H1 (cell line): ENCODE results near the gene TDRKH. TPM values are rescaled to one million over a fixed set of nuclear protein-coding genes. Genes with fewer than 3 reads are reported as not detected.

Experiments
- CTCF ChIA-PET: fragments of 300-600 bp; sonication (Branson Sonifier 250); formaldehyde crosslinking; loops from one replicate; lab custom pipeline; 2021; ENCODE audit not compliant: partially characterized antibody; lab: Charles Lee
- POLR2A ChIA-PET: fragments of 300-600 bp; sonication (Branson Sonifier 250); formaldehyde crosslinking; loops from one replicate; lab custom pipeline; 2021; ENCODE audit warnings: inconsistent platforms; ENCODE audit not compliant: partially characterized antibody; lab: Charles Lee
- DNase-seq, 2 experiments: peaks; one replicate each; pipeline versions ENCODE4 v3.0.0 to v3.0.0-alpha.2; 2010 to 2022; ENCODE audit warnings: low spot score in 2 of 2, low read depth in 1 of 2, mixed read lengths in 1 of 2
- FAIRE-seq: peaks from 2 replicates; lab custom pipeline; 2011; peaks lifted over from hg19 to GRCh38; lab: Jason Lieb, UNC
- H2AFZ ChIP-seq: 2 replicates; pipeline ENCODE4 v1.8.1; 2012; ENCODE audit warnings: low read length, inconsistent platforms
- H2AK5ac ChIP-seq: 2 replicates; pipeline ENCODE4 v1.6.1; 2013; ENCODE audit warnings: low read depth, low read length
- H2BK120ac ChIP-seq: replicated peaks from 2 replicates; pipeline ENCODE3; 2013; ENCODE audit warnings: low read depth, low read length, inconsistent platforms
- H2BK12ac ChIP-seq: 2 replicates; pipeline ENCODE4 v1.6.1; 2013; ENCODE audit warnings: low read depth, low read length
- H2BK15ac ChIP-seq: 2 replicates; pipeline ENCODE4 v1.6.1; 2013; ENCODE audit warnings: low read length
- H2BK20ac ChIP-seq: 2 replicates; pipeline ENCODE4 v1.6.1; 2013; ENCODE audit warnings: low read length
- H2BK5ac ChIP-seq: 2 replicates; pipeline ENCODE4 v1.6.1; 2013; ENCODE audit warnings: low read depth, low read length
- H3K14ac ChIP-seq: 2 replicates; pipeline ENCODE4 v1.6.1; 2013; ENCODE audit warnings: inconsistent platforms; ENCODE audit not compliant: insufficient read length
- H3K18ac ChIP-seq: 2 replicates; pipeline ENCODE4 v1.6.1; 2013; ENCODE audit warnings: low read length; ENCODE audit errors: extremely low read depth
- H3K23ac ChIP-seq: 2 replicates; pipeline ENCODE4 v1.6.1; 2013; ENCODE audit warnings: inconsistent platforms; ENCODE audit not compliant: insufficient read length
- H3K23me2 ChIP-seq: 2 replicates; pipeline ENCODE4 v1.6.1; 2013; ENCODE audit warnings: low read depth, low read length
- H3K27ac ChIP-seq: 2 replicates; pipeline ENCODE4 v1.6.1; 2011; ENCODE audit warnings: low read depth, low read length, inconsistent platforms
- H3K27me3 ChIP-seq, 4 experiments: replicated peaks in 1 of 4; 1 replicate in 1 of 4; 2 replicates in 3 of 4; pipeline versions ENCODE4 v1.6.1 to v1.8.1; 2011 to 2013; ENCODE audit warnings: low read length in 3 of 4, mild to moderate bottlenecking in 3 of 4, inconsistent platforms in 2 of 4, mixed read lengths in 2 of 4, moderate library complexity in 1 of 4; ENCODE audit not compliant: control insufficient read depth in 3 of 4, insufficient read depth in 3 of 4; ENCODE audit errors: extremely low read depth in 1 of 4
- H3K36me3 ChIP-seq, 4 experiments: 2 replicates each; pipeline versions ENCODE4 v1.6.1 to v1.8.1; 2011 to 2013; ENCODE audit warnings: mild to moderate bottlenecking in 4 of 4, low read length in 3 of 4, moderate library complexity in 2 of 4, control low read depth in 1 of 4, inconsistent platforms in 1 of 4; ENCODE audit not compliant: insufficient read depth in 4 of 4, control insufficient read depth in 2 of 4
- H3K4ac ChIP-seq: replicated peaks from 2 replicates; pipeline ENCODE3; 2013; ENCODE audit warnings: low read length, low read depth, mixed read lengths, inconsistent platforms; ENCODE audit not compliant: insufficient read length
- H3K4me1 ChIP-seq, 4 experiments: replicated peaks in 1 of 4; 1 replicate in 1 of 4; 2 replicates in 3 of 4; pipeline versions ENCODE4 v1.6.1 to v1.8.1; 2011 to 2013; ENCODE audit warnings: low read length in 3 of 4, inconsistent platforms in 2 of 4, mixed read lengths in 1 of 4; ENCODE audit not compliant: insufficient read depth in 4 of 4, control insufficient read depth in 3 of 4
- H3K4me2 ChIP-seq, 2 experiments: 2 replicates each; pipeline versions ENCODE4 v1.6.1 to v1.8.1; 2011 to 2013; ENCODE audit warnings: low read depth in 2 of 2, low read length in 2 of 2, control low read depth in 1 of 2, inconsistent platforms in 1 of 2, mild to moderate bottlenecking in 1 of 2; ENCODE audit not compliant: insufficient read depth in 1 of 2
- H3K4me3 ChIP-seq, 4 experiments: fragments of 200-600, 300-600 bp in 1 of 4; sonication (generic), shearing (Covaris generic), sonication (Bioruptor Twin) in 1 of 4; 2 replicates each; pipeline versions ENCODE4 v1.5.1 to v1.8.1; 2011 to 2016; ENCODE audit warnings: low read length in 4 of 4, low read depth in 3 of 4, control low read depth in 2 of 4, inconsistent platforms in 2 of 4, mild to moderate bottlenecking in 2 of 4, mixed read lengths in 1 of 4, moderate library complexity in 1 of 4; ENCODE audit not compliant: insufficient read depth in 2 of 4; ENCODE audit errors: extremely low read depth in 1 of 4
- H3K56ac ChIP-seq: replicated peaks from 2 replicates; pipeline ENCODE3; 2013; ENCODE audit warnings: low read depth, mild to moderate bottlenecking, mixed read lengths, low read length, inconsistent platforms; ENCODE audit not compliant: insufficient read length
- H3K79me1 ChIP-seq: 2 replicates; pipeline ENCODE4 v1.6.1; 2013; ENCODE audit warnings: low read depth, low read length, control low read depth
- H3K79me2 ChIP-seq, 2 experiments: 2 replicates each; pipeline versions ENCODE4 v1.6.1 to v1.8.1; 2012 to 2013; ENCODE audit warnings: low read length in 2 of 2, mild to moderate bottlenecking in 2 of 2, inconsistent platforms in 1 of 2; ENCODE audit not compliant: insufficient read depth in 2 of 2, control insufficient read depth in 1 of 2
- H3K9ac ChIP-seq, 4 experiments: replicated peaks in 1 of 4; 1 replicate in 1 of 4; 2 replicates in 3 of 4; pipeline versions ENCODE4 v1.6.1 to v1.8.1; 2011 to 2013; ENCODE audit warnings: low read depth in 3 of 4, low read length in 3 of 4, control low read depth in 2 of 4, mild to moderate bottlenecking in 2 of 4, moderate library complexity in 2 of 4, inconsistent platforms in 1 of 4; ENCODE audit errors: extremely low read depth in 1 of 4
- H3K9me3 ChIP-seq, 2 experiments: 2 replicates each; pipeline versions ENCODE4 v1.6.1 to v1.8.1; 2012 to 2013; ENCODE audit warnings: mild to moderate bottlenecking in 2 of 2, moderate library complexity in 2 of 2, control low read depth in 1 of 2, inconsistent platforms in 1 of 2, low read depth in 1 of 2, low read length in 1 of 2, mixed read lengths in 1 of 2; ENCODE audit not compliant: insufficient read depth in 2 of 2
- H4K20me1 ChIP-seq, 2 experiments: replicated peaks in 1 of 2; 2 replicates each; pipeline versions ENCODE3 to v1.8.1; 2011 to 2013; ENCODE audit warnings: inconsistent platforms in 2 of 2, low read length in 2 of 2, mild to moderate bottlenecking in 1 of 2; ENCODE audit not compliant: insufficient read depth in 2 of 2, control insufficient read depth in 1 of 2
- H4K5ac ChIP-seq: 2 replicates; pipeline ENCODE4 v1.6.1; 2013; ENCODE audit warnings: low read length, low read depth, mixed read lengths, inconsistent platforms; ENCODE audit not compliant: insufficient read length
- H4K8ac ChIP-seq: 2 replicates; pipeline ENCODE4 v1.8.0; 2013; ENCODE audit warnings: mild to moderate bottlenecking, moderate library complexity, low read length, inconsistent platforms; ENCODE audit not compliant: insufficient read depth; ENCODE audit errors: extremely low read depth
- H4K91ac ChIP-seq: replicated peaks from 2 replicates; pipeline ENCODE3; 2013; ENCODE audit warnings: low read length, mixed read lengths, inconsistent platforms; ENCODE audit not compliant: insufficient read length
- ATF3 ChIP-seq: IDR thresholded peaks from 2 replicates; pipeline ENCODE4 v1.6.1; 2011; ENCODE audit warnings: low read depth, mild to moderate bottlenecking, low read length; ENCODE audit not compliant: insufficient read depth
- BACH1 ChIP-seq: IDR thresholded peaks from 2 replicates; pipeline ENCODE4 v1.6.1; 2012; ENCODE audit warnings: low read length, improper control_type of control experiment
- BCL11A ChIP-seq, 2 experiments: IDR thresholded peaks; one replicate each; pipeline ENCODE4 v1.6.1; 2011; ENCODE audit warnings: low read depth in 2 of 2, low read length in 2 of 2, mild to moderate bottlenecking in 2 of 2
- BRCA1 ChIP-seq: IDR thresholded peaks from 2 replicates; pipeline ENCODE4 v1.6.1; 2012; ENCODE audit warnings: low read depth, low read length, improper control_type of control experiment
- CHD2 ChIP-seq: IDR thresholded peaks from 2 replicates; pipeline ENCODE4 v1.6.1; 2012; ENCODE audit warnings: low read length, improper control_type of control experiment
- CREB1 ChIP-seq: IDR thresholded peaks from 2 replicates; pipeline ENCODE4 v1.6.1; 2012; ENCODE audit warnings: inconsistent platforms
- EP300 ChIP-seq, 2 experiments: IDR thresholded peaks; 1 replicate in 1 of 2; 2 replicates in 1 of 2; pipeline ENCODE4 v1.6.1; 2011 to 2012; ENCODE audit warnings: low read depth in 2 of 2, low read length in 2 of 2, mild to moderate bottlenecking in 2 of 2, borderline replicate concordance in 1 of 2, inconsistent platforms in 1 of 2, moderate library complexity in 1 of 2
- EZH2 ChIP-seq: fragments of 200-600 bp; sonication (generic); IDR thresholded peaks from 2 replicates; pipeline ENCODE4 v1.7.1; 2012; ENCODE audit warnings: low read depth, mild to moderate bottlenecking, moderate library complexity, low read length, inconsistent platforms; ENCODE audit not compliant: severe bottlenecking
- JUND ChIP-seq: IDR thresholded peaks from 2 replicates; pipeline ENCODE4 v1.6.1; 2011; ENCODE audit warnings: mild to moderate bottlenecking, improper control_type of control experiment, low read length
- KDM4A ChIP-seq: IDR thresholded peaks from one replicate; pipeline ENCODE4 v1.7.1; 2012; ENCODE audit warnings: low read depth, mild to moderate bottlenecking, moderate library complexity, low read length, inconsistent platforms; ENCODE audit not compliant: severe bottlenecking
- POLR2A ChIP-seq, 2 experiments: IDR thresholded peaks; 1 replicate in 1 of 2; 2 replicates in 1 of 2; pipeline ENCODE4 v1.6.1; 2011; ENCODE audit warnings: low read depth in 2 of 2, low read length in 2 of 2, mild to moderate bottlenecking in 2 of 2; ENCODE audit errors: control extremely low read depth in 1 of 2
- RFX5 ChIP-seq: IDR thresholded peaks from 2 replicates; pipeline ENCODE4 v1.6.1; 2011; ENCODE audit warnings: low read depth, low read length, improper control_type of control experiment, borderline replicate concordance
- RXRA ChIP-seq: IDR thresholded peaks from 2 replicates; pipeline ENCODE4 v1.6.1; 2011; ENCODE audit warnings: low read depth, mild to moderate bottlenecking, low read length, moderate library complexity; ENCODE audit not compliant: insufficient read depth
- SP1 ChIP-seq: IDR thresholded peaks from 2 replicates; pipeline ENCODE4 v1.6.1; 2011; ENCODE audit warnings: low read depth, low read length
- SRF ChIP-seq: IDR thresholded peaks from 2 replicates; pipeline ENCODE4 v1.6.1; 2011; ENCODE audit warnings: mild to moderate bottlenecking, low read depth, low read length, moderate library complexity
- TBP ChIP-seq: IDR thresholded peaks from 2 replicates; pipeline ENCODE4 v1.6.1; 2011; ENCODE audit warnings: low read depth, low read length, improper control_type of control experiment
- whole genome bisulfite sequencing, 2 experiments: shearing (Covaris generic) in 1 of 2; methylation state at CpG; one replicate each; pipeline versions ENCODE4 v1.1.6 to v1.1.7; 2013 to 2015; ENCODE audit warnings: low lambda C conversion rate in 2 of 2, mixed read lengths in 2 of 2, inconsistent platforms in 1 of 2, low coverage in 1 of 2, missing lambda C conversion rate in 1 of 2; ENCODE audit not compliant: insufficient replicate concordance in 2 of 2, insufficient coverage in 1 of 2, insufficient read length in 1 of 2; ENCODE audit errors: extremely low coverage in 1 of 2, missing lambda C conversion rate in 1 of 2; 5-methylcytosine and 5-hydroxymethylcytosine counted together
- polyA plus RNA-seq, 7 experiments: library from polyadenylated mRNA; depleted of rRNA in 3 of 7; stranded (reverse) in 5 of 7; unstranded in 2 of 7; fragments of >200 nt in 5 of 7; fragments of 200-250 nt in 2 of 7; gene quantifications; 1 replicate in 5 of 7; 2 replicates in 1 of 7; 4 replicates in 1 of 7; pipeline versions ENCODE4 v1.2.1 to v1.2.3, GENCODE V29; 2011 to 2013; ENCODE audit warnings: missing spikeins in 2 of 7, mixed read lengths in 2 of 7
- total RNA-seq: library from RNA; stranded (reverse); fragmentation: NEBNext Ultra II Directional; extraction: Animal tissue kit (Norgen Biotek cat#: 25700); gene quantifications from 2 replicates; pipeline ENCODE4 v1.2.1, GENCODE V29; 2021

The TDRKH gene
- total and polyA plus RNA-seq, 2 of the 8 experiments (the other 6 are each of a cell fraction or from before 2014, with no cell fraction given): 9.9 to 26.1 TPM

DNA sequence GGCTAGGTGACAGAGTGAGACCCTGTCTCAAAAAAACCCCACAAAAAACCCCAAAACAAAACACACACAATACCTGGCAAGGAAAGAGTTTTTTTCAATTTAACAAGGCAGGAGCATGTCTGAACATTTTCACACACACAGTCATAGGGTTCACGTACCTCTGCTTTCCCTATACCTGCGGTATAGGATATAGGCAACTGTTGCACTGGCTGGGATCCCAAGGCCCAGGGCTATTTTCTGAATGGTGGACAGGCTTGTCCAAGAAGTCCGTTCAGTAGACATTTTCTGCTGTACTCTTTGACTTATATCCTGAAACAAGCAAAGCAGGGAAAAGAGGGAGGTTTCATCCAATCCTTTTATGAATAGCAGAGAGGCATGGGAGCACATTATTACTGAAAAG is 7.6 kb downstream of the TDRKH start:
- H3K14ac ChIP-seq: no peak overlapping the region
- no peaks in the 10 kb centered on the region for H3K4me1 ChIP-seq
- no peak overlapping the region for H2AK5ac ChIP-seq
- FAIRE-seq: no peak
- no peak overlapping the region for H2BK15ac ChIP-seq
- WGBS, 2 experiments: 84% methylated on average over 3 of the region's 3 CpGs; no CpG with 5 or more reads in 1 of the 2 experiments
- H4K20me1 ChIP-seq: no peaks in the 10 kb centered on the region
- H2BK120ac ChIP-seq: no peak overlapping the region
- H2BK12ac ChIP-seq: no peak overlapping the region
- no peak overlapping the region for H3K23ac ChIP-seq
- no peak overlapping the region for H4K5ac ChIP-seq
- no peak overlapping the region; the same call in 1 of the 2 replicates for H3K27ac ChIP-seq
- H3K79me1 ChIP-seq: no peaks in the 10 kb centered on the region
- H3K4ac ChIP-seq: no peak overlapping the region
- no peaks in the 10 kb centered on the region for H3K27me3 ChIP-seq
- no peak for DNase-seq
- H4K8ac ChIP-seq: no peak overlapping the region
- no peak overlapping the region for H3K4me2 ChIP-seq
- POLR2A ChIA-PET: no interaction called here
- H3K23me2 ChIP-seq: no peaks in the 10 kb centered on the region
- H3K4me3 ChIP-seq: no peak overlapping the region
- no peak overlapping the region for H3K9ac ChIP-seq
- no peaks in the 10 kb centered on the region for H3K79me2 ChIP-seq
- H4K91ac ChIP-seq: no peak overlapping the region
- CTCF ChIA-PET: interaction anchor here (0.9 to 1.3 kb wide), 3 partner anchors 10 to 46 kb away, joined by 3 to 5 read pairs (median 3); no protein-coding TSS in a partner anchor
- no peaks in the 10 kb centered on the region for H3K9me3 ChIP-seq
- H3K56ac ChIP-seq: no peak overlapping the region
- no peak overlapping the region for H2BK20ac ChIP-seq
- H2AFZ ChIP-seq: no peak overlapping the region
- no peak overlapping the region for H2BK5ac ChIP-seq
- no peak overlapping the region for H3K18ac ChIP-seq
- peaks cover 0 to 18% (median 3%) of the 10 kb centered on the region in 4 experiments; a peak in 5 of 8 replicates for H3K36me3 ChIP-seq
- TF ChIP-seq RXRA (no peak), EZH2 (no peak), EP300 (IDR thresholded peaks at IDR 0.05; ENCODE audit: borderline replicate concordance in 1 of 2, low read depth in 2 of 2, low read length in 2 of 2) (no peak), ATF3 (no peak), KDM4A (no peak), TBP (no peak), JUND (no peak), POLR2A (IDR thresholded peaks at IDR 0.05; ENCODE audit: control extremely low read depth in 1 of 2, low read depth in 2 of 2, low read length in 2 of 2) (no peak), BACH1 (no peak), CREB1 (no peak), SP1 (no peak), RFX5 (no peak), CHD2 (no peak), SRF (no peak), BCL11A (IDR thresholded peaks at IDR 0.05; ENCODE audit: low read depth in 2 of 2, low read length in 2 of 2) (no peak), BRCA1 (no peak)
